ENCODE results near the gene DGKI.
A peak's percentile ranks its signal among the peaks of the same experiment; 100 is the strongest.

The DGKI gene

DNA sequence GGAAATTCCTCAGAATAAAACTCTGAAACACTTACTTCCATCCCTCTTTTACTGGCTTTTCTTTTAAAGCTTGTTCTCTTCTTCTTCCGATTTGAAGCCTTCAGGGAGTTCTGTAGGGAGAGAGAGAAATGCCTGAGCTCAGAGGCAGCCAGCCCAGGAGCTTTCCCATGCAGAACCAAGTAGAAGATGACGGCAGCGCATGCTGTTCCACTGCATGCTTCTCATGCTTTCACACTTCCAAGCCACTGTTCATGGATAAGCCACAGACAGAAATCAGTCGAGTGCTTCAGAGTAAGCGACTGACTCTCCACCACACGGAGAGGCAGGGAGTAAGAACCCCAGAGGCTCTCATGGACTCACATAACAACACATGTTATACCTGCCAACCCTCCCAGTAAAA lies 237.3 kb downstream of the DGKI start:
- no peaks in the 10 kb centered on the region for H3F3A ChIP-seq (ENCODE audit: insufficient read depth)
- TF ChIP-seq, protein P1, sequence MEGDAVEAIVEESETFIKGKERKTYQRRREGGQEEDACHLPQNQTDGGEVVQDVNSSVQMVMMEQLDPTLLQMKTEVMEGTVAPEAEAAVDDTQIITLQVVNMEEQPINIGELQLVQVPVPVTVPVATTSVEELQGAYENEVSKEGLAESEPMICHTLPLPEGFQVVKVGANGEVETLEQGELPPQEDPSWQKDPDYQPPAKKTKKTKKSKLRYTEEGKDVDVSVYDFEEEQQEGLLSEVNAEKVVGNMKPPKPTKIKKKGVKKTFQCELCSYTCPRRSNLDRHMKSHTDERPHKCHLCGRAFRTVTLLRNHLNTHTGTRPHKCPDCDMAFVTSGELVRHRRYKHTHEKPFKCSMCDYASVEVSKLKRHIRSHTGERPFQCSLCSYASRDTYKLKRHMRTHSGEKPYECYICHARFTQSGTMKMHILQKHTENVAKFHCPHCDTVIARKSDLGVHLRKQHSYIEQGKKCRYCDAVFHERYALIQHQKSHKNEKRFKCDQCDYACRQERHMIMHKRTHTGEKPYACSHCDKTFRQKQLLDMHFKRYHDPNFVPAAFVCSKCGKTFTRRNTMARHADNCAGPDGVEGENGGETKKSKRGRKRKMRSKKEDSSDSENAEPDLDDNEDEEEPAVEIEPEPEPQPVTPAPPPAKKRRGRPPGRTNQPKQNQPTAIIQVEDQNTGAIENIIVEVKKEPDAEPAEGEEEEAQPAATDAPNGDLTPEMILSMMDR (IDR thresholded peaks at IDR 0.05; ENCODE audit: insufficient read depth, low read length, poor library complexity, severe bottlenecking) = no peak
- TF ChIP-seq EZH2phosphoT487 (conservative IDR thresholded peaks at IDR 0.05; ENCODE audit: low read length) = no peak
- H3K9me3 ChIP-seq (ENCODE audit: insufficient read depth, low read length) = no peaks in the 10 kb centered on the region
- no peak overlapping the region for H3K4me3 ChIP-seq (ENCODE audit: insufficient read depth, low read length, poor library complexity, severe bottlenecking)
- H3K9me2 ChIP-seq (replicated peaks; ENCODE audit: insufficient read depth, low read length) = no peaks in the 10 kb centered on the region
- H3K9ac ChIP-seq (ENCODE audit: low read length) = no peak overlapping the region
- no peak overlapping the region for H3K27ac ChIP-seq (ENCODE audit: low read depth, low read length)
- no peaks in the 10 kb centered on the region for H3K79me2 ChIP-seq (ENCODE audit: insufficient read depth, low read length)
- H3K36me3 ChIP-seq (ENCODE audit: low read length) = no peaks in the 10 kb centered on the region
- H3K4me2 ChIP-seq (ENCODE audit: low read depth, low read length, poor library complexity, severe bottlenecking) = no peak overlapping the region
- H4K20me1 ChIP-seq (ENCODE audit: low read depth, low read length) = no peaks in the 10 kb centered on the region
- H3K27me3 ChIP-seq (ENCODE audit: low read length) = no peaks in the 10 kb centered on the region
- H2AFZ ChIP-seq (ENCODE audit: low read depth, low read length, severe bottlenecking) = no peak overlapping the region

DNA sequence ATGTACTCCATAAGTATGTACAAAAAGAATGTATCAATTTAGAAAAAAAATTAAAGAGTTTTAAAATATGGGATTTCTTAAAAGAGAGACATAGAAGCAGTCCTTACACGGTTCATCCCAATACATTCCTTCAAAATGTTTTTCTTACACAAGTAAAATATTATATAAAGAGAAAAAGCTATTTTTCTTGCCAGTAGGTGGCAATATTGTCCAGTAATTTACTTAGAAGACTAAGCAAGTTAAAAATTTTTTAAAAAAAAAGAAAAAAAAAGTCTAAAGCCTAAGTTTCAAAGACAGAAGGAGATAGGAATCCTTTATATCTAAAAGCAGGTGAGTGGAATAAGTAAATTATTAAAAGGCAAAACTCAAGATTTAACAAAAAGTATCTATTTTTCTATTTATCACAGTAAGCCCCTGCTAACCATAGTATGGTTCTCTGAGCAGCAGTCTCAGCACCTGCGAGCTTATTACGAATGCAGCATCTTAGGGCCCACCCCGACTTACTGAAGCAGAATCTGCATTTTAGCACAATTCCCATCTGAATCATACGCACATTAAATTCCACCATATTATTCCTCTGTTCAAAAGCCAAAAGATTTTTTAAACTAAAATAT lies 240.6 kb downstream of the DGKI start:
- no peak overlapping the region for H3K4me2 ChIP-seq (ENCODE audit: low read depth, low read length, poor library complexity, severe bottlenecking)
- H3K79me2 ChIP-seq (ENCODE audit: insufficient read depth, low read length) = no peaks in the 10 kb centered on the region
- TF ChIP-seq, protein P1 (IDR thresholded peaks at IDR 0.05; ENCODE audit: insufficient read depth, low read length, poor library complexity, severe bottlenecking) = peak; percentile 30
- TF ChIP-seq EZH2phosphoT487 (conservative IDR thresholded peaks at IDR 0.05; ENCODE audit: low read length) = no peak
- no peak overlapping the region for H3K4me3 ChIP-seq (ENCODE audit: insufficient read depth, low read length, poor library complexity, severe bottlenecking)
- H3K9me2 ChIP-seq (replicated peaks; ENCODE audit: insufficient read depth, low read length) = no peaks in the 10 kb centered on the region
- no peaks in the 10 kb centered on the region for H4K20me1 ChIP-seq (ENCODE audit: low read depth, low read length)
- H3F3A ChIP-seq (ENCODE audit: insufficient read depth) = no peaks in the 10 kb centered on the region
- H3K27ac ChIP-seq (ENCODE audit: low read depth, low read length) = no peak overlapping the region
- H3K27me3 ChIP-seq (ENCODE audit: low read length) = no peaks in the 10 kb centered on the region
- H3K9ac ChIP-seq (ENCODE audit: low read length) = no peak overlapping the region
- H3K9me3 ChIP-seq (ENCODE audit: insufficient read depth, low read length) = no peaks in the 10 kb centered on the region
- no peaks in the 10 kb centered on the region for H3K36me3 ChIP-seq (ENCODE audit: low read length)
- no peak overlapping the region for H2AFZ ChIP-seq (ENCODE audit: low read depth, low read length, severe bottlenecking)

DNA sequence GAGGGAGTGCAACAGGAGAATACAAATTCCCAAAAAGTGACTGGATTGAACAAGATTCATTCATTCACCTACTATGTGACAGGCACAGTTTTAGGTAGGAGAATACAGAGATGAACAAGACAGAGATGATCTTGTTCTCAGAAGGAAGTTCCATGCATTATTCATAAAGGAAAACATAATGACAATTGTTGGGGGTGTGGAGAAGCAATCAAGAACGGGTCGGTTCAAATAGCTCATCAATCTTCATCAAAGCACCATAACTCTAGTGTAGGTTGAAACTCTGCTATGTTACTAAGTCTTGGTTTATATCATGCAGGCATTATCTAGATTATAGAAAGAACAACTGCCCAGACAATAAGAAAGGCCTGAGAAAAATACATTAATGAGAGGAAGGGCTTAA lies 243.7 kb downstream of the DGKI start:
- no peak overlapping the region for H3K27ac ChIP-seq (ENCODE audit: low read depth, low read length)
- H3K9me2 ChIP-seq (replicated peaks; ENCODE audit: insufficient read depth, low read length) = no peaks in the 10 kb centered on the region
- H2AFZ ChIP-seq (ENCODE audit: low read depth, low read length, severe bottlenecking) = no peak overlapping the region
- H3K9ac ChIP-seq (ENCODE audit: low read length) = no peak overlapping the region
- no peaks in the 10 kb centered on the region for H3K79me2 ChIP-seq (ENCODE audit: insufficient read depth, low read length)
- no peaks in the 10 kb centered on the region for H3K27me3 ChIP-seq (ENCODE audit: low read length)
- no peaks in the 10 kb centered on the region for H3K9me3 ChIP-seq (ENCODE audit: insufficient read depth, low read length)
- H3K4me3 ChIP-seq (ENCODE audit: insufficient read depth, low read length, poor library complexity, severe bottlenecking) = no peak overlapping the region
- H3K4me2 ChIP-seq (ENCODE audit: low read depth, low read length, poor library complexity, severe bottlenecking) = no peak overlapping the region
- no peak for TF ChIP-seq EZH2phosphoT487 (conservative IDR thresholded peaks at IDR 0.05; ENCODE audit: low read length)
- TF ChIP-seq, protein P1 (IDR thresholded peaks at IDR 0.05; ENCODE audit: insufficient read depth, low read length, poor library complexity, severe bottlenecking) = no peak
- H3F3A ChIP-seq (ENCODE audit: insufficient read depth) = no peaks in the 10 kb centered on the region
- H4K20me1 ChIP-seq (ENCODE audit: low read depth, low read length) = no peaks in the 10 kb centered on the region
- no peaks in the 10 kb centered on the region for H3K36me3 ChIP-seq (ENCODE audit: low read length)
